H1 (cell line): ENCODE data around the gene SPATS2. TPM values are rescaled to one million over a fixed set of nuclear protein-coding genes. Genes with fewer than 3 reads are reported as not detected.

Experiments used
- CTCF ChIA-PET: fragments of 300-600 bp; sonication (Branson Sonifier 250); formaldehyde crosslinking; loops from one replicate; lab custom pipeline; 2021; ENCODE audit not compliant: partially characterized antibody; lab: Charles Lee
- POLR2A ChIA-PET: fragments of 300-600 bp; sonication (Branson Sonifier 250); formaldehyde crosslinking; loops from one replicate; lab custom pipeline; 2021; ENCODE audit warnings: inconsistent platforms; ENCODE audit not compliant: partially characterized antibody; lab: Charles Lee
- DNase-seq, 2 experiments: peaks; one replicate each; pipeline versions ENCODE4 v3.0.0 to v3.0.0-alpha.2; 2010 to 2022; ENCODE audit warnings: low spot score in 2 of 2, low read depth in 1 of 2, mixed read lengths in 1 of 2
- FAIRE-seq: peaks from 2 replicates; lab custom pipeline; 2011; peaks lifted over from hg19 to GRCh38; lab: Jason Lieb, UNC
- H2AFZ ChIP-seq: 2 replicates; pipeline ENCODE4 v1.8.1; 2012; ENCODE audit warnings: low read length, inconsistent platforms
- H2AK5ac ChIP-seq: 2 replicates; pipeline ENCODE4 v1.6.1; 2013; ENCODE audit warnings: low read depth, low read length
- H2BK120ac ChIP-seq: replicated peaks from 2 replicates; pipeline ENCODE3; 2013; ENCODE audit warnings: low read depth, low read length, inconsistent platforms
- H2BK12ac ChIP-seq: 2 replicates; pipeline ENCODE4 v1.6.1; 2013; ENCODE audit warnings: low read depth, low read length
- H2BK15ac ChIP-seq: 2 replicates; pipeline ENCODE4 v1.6.1; 2013; ENCODE audit warnings: low read length
- H2BK20ac ChIP-seq: 2 replicates; pipeline ENCODE4 v1.6.1; 2013; ENCODE audit warnings: low read length
- H2BK5ac ChIP-seq: 2 replicates; pipeline ENCODE4 v1.6.1; 2013; ENCODE audit warnings: low read depth, low read length
- H3K14ac ChIP-seq: 2 replicates; pipeline ENCODE4 v1.6.1; 2013; ENCODE audit warnings: inconsistent platforms; ENCODE audit not compliant: insufficient read length
- H3K18ac ChIP-seq: 2 replicates; pipeline ENCODE4 v1.6.1; 2013; ENCODE audit warnings: low read length; ENCODE audit errors: extremely low read depth
- H3K23ac ChIP-seq: 2 replicates; pipeline ENCODE4 v1.6.1; 2013; ENCODE audit warnings: inconsistent platforms; ENCODE audit not compliant: insufficient read length
- H3K23me2 ChIP-seq: 2 replicates; pipeline ENCODE4 v1.6.1; 2013; ENCODE audit warnings: low read depth, low read length
- H3K27ac ChIP-seq: 2 replicates; pipeline ENCODE4 v1.6.1; 2011; ENCODE audit warnings: low read depth, low read length, inconsistent platforms
- H3K27me3 ChIP-seq, 4 experiments: replicated peaks in 1 of 4; 1 replicate in 1 of 4; 2 replicates in 3 of 4; pipeline versions ENCODE4 v1.6.1 to v1.8.1; 2011 to 2013; ENCODE audit warnings: low read length in 3 of 4, mild to moderate bottlenecking in 3 of 4, inconsistent platforms in 2 of 4, mixed read lengths in 2 of 4, moderate library complexity in 1 of 4; ENCODE audit not compliant: control insufficient read depth in 3 of 4, insufficient read depth in 3 of 4; ENCODE audit errors: extremely low read depth in 1 of 4
- H3K36me3 ChIP-seq, 4 experiments: 2 replicates each; pipeline versions ENCODE4 v1.6.1 to v1.8.1; 2011 to 2013; ENCODE audit warnings: mild to moderate bottlenecking in 4 of 4, low read length in 3 of 4, moderate library complexity in 2 of 4, control low read depth in 1 of 4, inconsistent platforms in 1 of 4; ENCODE audit not compliant: insufficient read depth in 4 of 4, control insufficient read depth in 2 of 4
- H3K4ac ChIP-seq: replicated peaks from 2 replicates; pipeline ENCODE3; 2013; ENCODE audit warnings: low read length, low read depth, mixed read lengths, inconsistent platforms; ENCODE audit not compliant: insufficient read length
- H3K4me1 ChIP-seq, 4 experiments: replicated peaks in 1 of 4; 1 replicate in 1 of 4; 2 replicates in 3 of 4; pipeline versions ENCODE4 v1.6.1 to v1.8.1; 2011 to 2013; ENCODE audit warnings: low read length in 3 of 4, inconsistent platforms in 2 of 4, mixed read lengths in 1 of 4; ENCODE audit not compliant: insufficient read depth in 4 of 4, control insufficient read depth in 3 of 4
- H3K4me2 ChIP-seq, 2 experiments: 2 replicates each; pipeline versions ENCODE4 v1.6.1 to v1.8.1; 2011 to 2013; ENCODE audit warnings: low read depth in 2 of 2, low read length in 2 of 2, control low read depth in 1 of 2, inconsistent platforms in 1 of 2, mild to moderate bottlenecking in 1 of 2; ENCODE audit not compliant: insufficient read depth in 1 of 2
- H3K4me3 ChIP-seq, 4 experiments: fragments of 200-600, 300-600 bp in 1 of 4; sonication (generic), shearing (Covaris generic), sonication (Bioruptor Twin) in 1 of 4; 2 replicates each; pipeline versions ENCODE4 v1.5.1 to v1.8.1; 2011 to 2016; ENCODE audit warnings: low read length in 4 of 4, low read depth in 3 of 4, control low read depth in 2 of 4, inconsistent platforms in 2 of 4, mild to moderate bottlenecking in 2 of 4, mixed read lengths in 1 of 4, moderate library complexity in 1 of 4; ENCODE audit not compliant: insufficient read depth in 2 of 4; ENCODE audit errors: extremely low read depth in 1 of 4
- H3K56ac ChIP-seq: replicated peaks from 2 replicates; pipeline ENCODE3; 2013; ENCODE audit warnings: low read depth, mild to moderate bottlenecking, mixed read lengths, low read length, inconsistent platforms; ENCODE audit not compliant: insufficient read length
- H3K79me1 ChIP-seq: 2 replicates; pipeline ENCODE4 v1.6.1; 2013; ENCODE audit warnings: low read depth, low read length, control low read depth
- H3K79me2 ChIP-seq, 2 experiments: 2 replicates each; pipeline versions ENCODE4 v1.6.1 to v1.8.1; 2012 to 2013; ENCODE audit warnings: low read length in 2 of 2, mild to moderate bottlenecking in 2 of 2, inconsistent platforms in 1 of 2; ENCODE audit not compliant: insufficient read depth in 2 of 2, control insufficient read depth in 1 of 2
- H3K9ac ChIP-seq, 4 experiments: replicated peaks in 1 of 4; 1 replicate in 1 of 4; 2 replicates in 3 of 4; pipeline versions ENCODE4 v1.6.1 to v1.8.1; 2011 to 2013; ENCODE audit warnings: low read depth in 3 of 4, low read length in 3 of 4, control low read depth in 2 of 4, mild to moderate bottlenecking in 2 of 4, moderate library complexity in 2 of 4, inconsistent platforms in 1 of 4; ENCODE audit errors: extremely low read depth in 1 of 4
- H3K9me3 ChIP-seq, 2 experiments: 2 replicates each; pipeline versions ENCODE4 v1.6.1 to v1.8.1; 2012 to 2013; ENCODE audit warnings: mild to moderate bottlenecking in 2 of 2, moderate library complexity in 2 of 2, control low read depth in 1 of 2, inconsistent platforms in 1 of 2, low read depth in 1 of 2, low read length in 1 of 2, mixed read lengths in 1 of 2; ENCODE audit not compliant: insufficient read depth in 2 of 2
- H4K20me1 ChIP-seq, 2 experiments: replicated peaks in 1 of 2; 2 replicates each; pipeline versions ENCODE3 to v1.8.1; 2011 to 2013; ENCODE audit warnings: inconsistent platforms in 2 of 2, low read length in 2 of 2, mild to moderate bottlenecking in 1 of 2; ENCODE audit not compliant: insufficient read depth in 2 of 2, control insufficient read depth in 1 of 2
- H4K5ac ChIP-seq: 2 replicates; pipeline ENCODE4 v1.6.1; 2013; ENCODE audit warnings: low read length, low read depth, mixed read lengths, inconsistent platforms; ENCODE audit not compliant: insufficient read length
- H4K8ac ChIP-seq: 2 replicates; pipeline ENCODE4 v1.8.0; 2013; ENCODE audit warnings: mild to moderate bottlenecking, moderate library complexity, low read length, inconsistent platforms; ENCODE audit not compliant: insufficient read depth; ENCODE audit errors: extremely low read depth
- H4K91ac ChIP-seq: replicated peaks from 2 replicates; pipeline ENCODE3; 2013; ENCODE audit warnings: low read length, mixed read lengths, inconsistent platforms; ENCODE audit not compliant: insufficient read length
- CHD1 ChIP-seq: IDR thresholded peaks from 2 replicates; pipeline ENCODE4 v1.6.1; 2012; ENCODE audit warnings: low read depth, low read length, improper control_type of control experiment
- NANOG ChIP-seq: IDR thresholded peaks from 2 replicates; pipeline ENCODE4 v1.6.1; 2011; ENCODE audit warnings: low read length, low read depth, mild to moderate bottlenecking, inconsistent platforms; ENCODE audit not compliant: insufficient read depth, poor library complexity, severe bottlenecking
- POLR2A ChIP-seq, 2 experiments: IDR thresholded peaks; 1 replicate in 1 of 2; 2 replicates in 1 of 2; pipeline ENCODE4 v1.6.1; 2011; ENCODE audit warnings: low read depth in 2 of 2, low read length in 2 of 2, mild to moderate bottlenecking in 2 of 2; ENCODE audit errors: control extremely low read depth in 1 of 2
- RAD21 ChIP-seq, 2 experiments: IDR thresholded peaks in 1 of 2; conservative IDR thresholded peaks in 1 of 2; 2 replicates each; pipeline ENCODE4 v1.6.1; 2011; ENCODE audit warnings: low read depth in 2 of 2, low read length in 2 of 2, improper control_type of control experiment in 1 of 2, inconsistent platforms in 1 of 2, mild to moderate bottlenecking in 1 of 2, moderate library complexity in 1 of 2
- TEAD4 ChIP-seq: IDR thresholded peaks from 2 replicates; pipeline ENCODE4 v1.6.1; 2012; ENCODE audit warnings: low read depth, low read length, inconsistent platforms, mixed read lengths
- WGBS, 2 experiments: shearing (Covaris generic) in 1 of 2; methylation state at CpG; one replicate each; pipeline versions ENCODE4 v1.1.6 to v1.1.7; 2013 to 2015; ENCODE audit warnings: low lambda C conversion rate in 2 of 2, mixed read lengths in 2 of 2, inconsistent platforms in 1 of 2, low coverage in 1 of 2, missing lambda C conversion rate in 1 of 2; ENCODE audit not compliant: insufficient replicate concordance in 2 of 2, insufficient coverage in 1 of 2, insufficient read length in 1 of 2; ENCODE audit errors: extremely low coverage in 1 of 2, missing lambda C conversion rate in 1 of 2; 5-methylcytosine and 5-hydroxymethylcytosine counted together
- polyA plus RNA-seq, 7 experiments: library from polyadenylated mRNA; depleted of rRNA in 3 of 7; stranded (reverse) in 5 of 7; unstranded in 2 of 7; fragments of >200 nt in 5 of 7; fragments of 200-250 nt in 2 of 7; gene quantifications; 1 replicate in 5 of 7; 2 replicates in 1 of 7; 4 replicates in 1 of 7; pipeline versions ENCODE4 v1.2.1 to v1.2.3, GENCODE V29; 2011 to 2013; ENCODE audit warnings: missing spikeins in 2 of 7, mixed read lengths in 2 of 7
- total RNA-seq: library from RNA; stranded (reverse); fragmentation: NEBNext Ultra II Directional; extraction: Animal tissue kit (Norgen Biotek cat#: 25700); gene quantifications from 2 replicates; pipeline ENCODE4 v1.2.1, GENCODE V29; 2021
- TF ChIP-seq, protein P1 (sequence below): IDR thresholded peaks from 2 replicates; pipeline ENCODE4 v1.6.1; 2011; ENCODE audit warnings: low read depth, mild to moderate bottlenecking, low read length; ENCODE audit not compliant: insufficient read depth

SPATS2 gene
- total and polyA plus RNA-seq, 2 of the 8 experiments (the other 6 are each of a cell fraction or from before 2014, with no cell fraction given), result 19.2 to 24.5 TPM

DNA sequence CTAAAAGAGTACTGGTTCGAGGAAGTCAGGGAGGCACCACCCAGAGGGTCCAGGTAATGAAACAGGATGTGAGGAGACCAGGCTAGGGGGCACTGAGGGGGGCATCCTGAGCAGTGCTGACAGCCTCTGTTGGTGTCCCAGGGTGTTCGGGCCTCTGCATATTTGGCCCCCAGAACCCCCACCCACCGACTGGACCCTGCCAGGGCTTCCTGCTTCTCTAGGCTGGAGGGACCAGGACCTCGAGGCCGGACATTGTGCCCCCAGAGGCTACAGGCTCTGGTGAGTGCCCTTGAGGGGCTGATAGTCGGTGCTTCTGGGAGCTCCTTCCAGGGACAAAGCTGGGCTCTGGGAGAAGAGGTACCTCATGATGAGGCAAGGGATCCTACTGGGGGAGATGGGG is 41.7 kb upstream of the SPATS2 start:
- no peak overlapping the region for H2BK15ac ChIP-seq
- no peaks in the 10 kb centered on the region for H3K9me3 ChIP-seq
- no peak overlapping the region for H4K5ac ChIP-seq
- no peak overlapping the region for H3K4me2 ChIP-seq
- no peaks in the 10 kb centered on the region; the same call in 1 of the 2 replicates for H3K79me1 ChIP-seq
- no peak overlapping the region for H2AFZ ChIP-seq
- H2BK12ac ChIP-seq, result no peak overlapping the region
- peaks cover 0 to 6% of the 10 kb centered on the region in 2 experiments; a peak in 1 of 4 replicates for H3K79me2 ChIP-seq
- H3K4me1 ChIP-seq, result peaks cover 4 to 13% (median 6%) of the 10 kb centered on the region in 4 experiments; a peak in 6 of 7 replicates
- H3K27me3 ChIP-seq, result no peaks in the 10 kb centered on the region
- H3K23me2 ChIP-seq, result peaks cover 7% of the 10 kb centered on the region; the same call in 1 of the 2 replicates
- TF ChIP-seq TEAD4 (no peak), POLR2A (IDR thresholded peaks at IDR 0.05; ENCODE audit: control extremely low read depth in 1 of 2, low read depth in 2 of 2, low read length in 2 of 2) (no peak), NANOG (no peak), CHD1 (no peak), RAD21 (IDR thresholded peaks at IDR 0.05 in 1 of 2, conservative IDR thresholded peaks at IDR 0.05 in 1 of 2; ENCODE audit: low read depth in 2 of 2, low read length in 2 of 2) (no peak)
- TF ChIP-seq, protein P1, sequence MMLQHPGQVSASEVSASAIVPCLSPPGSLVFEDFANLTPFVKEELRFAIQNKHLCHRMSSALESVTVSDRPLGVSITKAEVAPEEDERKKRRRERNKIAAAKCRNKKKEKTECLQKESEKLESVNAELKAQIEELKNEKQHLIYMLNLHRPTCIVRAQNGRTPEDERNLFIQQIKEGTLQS, result no peak
- CTCF ChIA-PET, result interaction anchor here (0.6 to 9.2 kb wide), 8 partner anchors 12 to 258 kb away, joined by 3 to 76 read pairs (median 4); partner anchors contain the start of genes DNAJC22 and PRPH
- H3K36me3 ChIP-seq, result peaks cover 5 to 34% (median 21%) of the 10 kb centered on the region in 4 experiments; a peak in 7 of 8 replicates
- H4K8ac ChIP-seq, result no peak overlapping the region
- H2AK5ac ChIP-seq, result no peak overlapping the region
- no peak overlapping the region for H3K23ac ChIP-seq
- H2BK120ac ChIP-seq, result no peak overlapping the region
- H4K20me1 ChIP-seq, result peaks cover 0 to 4% of the 10 kb centered on the region in 2 experiments
- H3K4me3 ChIP-seq, result no peak overlapping the region
- WGBS, 2 experiments, result 91% methylated on average over 6 of the region's 6 CpGs; no CpG with 5 or more reads in 1 of the 2 experiments
- H3K14ac ChIP-seq, result no peak overlapping the region
- no peak overlapping the region for H4K91ac ChIP-seq
- H3K18ac ChIP-seq, result no peak overlapping the region
- POLR2A ChIA-PET, result interaction anchor here (0.7 to 0.9 kb wide), 3 partner anchors 27 to 287 kb away, joined by 3 read pairs; no protein-coding TSS in a partner anchor
- FAIRE-seq (no peak), DNase-seq (no peak)
- no peak overlapping the region for H2BK20ac ChIP-seq
- no peak overlapping the region for H3K56ac ChIP-seq
- no peak overlapping the region for H3K4ac ChIP-seq
- H2BK5ac ChIP-seq, result no peak overlapping the region
- no peak overlapping the region for H3K27ac ChIP-seq
- H3K9ac ChIP-seq, result no peak overlapping the region
